ENCODE measurements around the gene SLC26A1. TPM values are rescaled to one million over a fixed set of nuclear protein-coding genes. Genes with fewer than 3 reads are reported as not detected.
A peak's percentile ranks its signal among the peaks of the same experiment; 100 is the strongest.

SLC26A1 gene
- total and polyA plus RNA-seq, 8 donors, result 0.28 to 1.7 (median 0.66) TPM

- WGBS, 2 donors, result 66 to 78% methylated on average over 35 to 36 of the region's 36 CpGs
- FAIRE-seq (no peak), ATAC-seq (no peak), DNase-seq (no peak)
- Histone ChIP-seq H3K4me1 (no peaks in the 10 kb centered on the region), H3K27me3 (no peaks in the 10 kb centered on the region), H3K4me3 (no peak overlapping the region), H3K36me3 (peaks cover 0 to 9% (median 6%) of the 10 kb centered on the region in 3 donors), H3K9me3 (no peaks in the 10 kb centered on the region), H3K27ac (no peak overlapping the region)
- intact Hi-C loops (cut with DNase I), result no loop called here
- TF ChIP-seq CTCF (IDR thresholded peaks at IDR 0.05), result no peak
Measured at GRCh38 chr4:1028574-1029220, 35.5 kb upstream of the SLC26A1 start.

DNA sequence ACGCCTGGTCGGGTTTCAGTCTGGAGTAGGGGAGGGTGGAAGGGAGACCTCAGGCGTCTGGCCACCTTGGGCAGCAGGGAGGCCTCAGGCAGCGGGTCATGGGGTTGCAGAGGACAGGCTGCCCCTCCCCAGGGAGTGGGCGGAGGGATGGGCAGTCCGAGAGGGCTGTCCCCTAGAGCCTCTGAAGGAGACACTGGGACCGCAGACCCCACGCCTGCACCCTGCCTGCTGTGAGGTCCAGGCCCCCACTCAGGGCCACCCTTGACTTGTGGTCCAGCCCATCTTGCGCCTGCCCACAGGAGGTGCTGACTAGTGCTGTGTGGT, 34.7 kb upstream of the SLC26A1 start:
- ATAC-seq, result peak in 1 of 4 donors; percentile 6
- H3K36me3 ChIP-seq, result peaks cover 0 to 9% (median 6%) of the 10 kb centered on the region in 3 donors
- H3K4me1 ChIP-seq, result no peaks in the 10 kb centered on the region
- intact Hi-C loops (cut with DNase I), result no loop called here
- no peaks in the 10 kb centered on the region for H3K27me3 ChIP-seq
- FAIRE-seq, result no peak
- no peak for TF ChIP-seq CTCF (IDR thresholded peaks at IDR 0.05)
- 39 to 46% methylated on average over 8 to 9 of the region's 9 CpGs for WGBS, 2 donors
- no peak overlapping the region for H3K27ac ChIP-seq
- no peak overlapping the region for H3K4me3 ChIP-seq
- H3K9me3 ChIP-seq, result no peaks in the 10 kb centered on the region
- DNase-seq, result no peak

GRCh38 chr4:1027219-1027914, 34.2 kb upstream of the SLC26A1 start:
- 53 to 56% methylated on average over 25 to 26 of the region's 26 CpGs for WGBS, 2 donors
- Histone ChIP-seq H3K9me3 (no peaks in the 10 kb centered on the region), H3K27ac (no peak overlapping the region), H3K36me3 (peaks cover 0 to 9% (median 6%) of the 10 kb centered on the region in 3 donors), H3K4me1 (no peaks in the 10 kb centered on the region), H3K27me3 (no peaks in the 10 kb centered on the region), H3K4me3 (no peak overlapping the region)
- intact Hi-C loops (cut with DNase I), result no loop called here
- peak in 1 of 4 donors; percentile 1 for ATAC-seq
- no peak for DNase-seq
- no peak for TF ChIP-seq CTCF (IDR thresholded peaks at IDR 0.05)
- FAIRE-seq, result no peak

DNA sequence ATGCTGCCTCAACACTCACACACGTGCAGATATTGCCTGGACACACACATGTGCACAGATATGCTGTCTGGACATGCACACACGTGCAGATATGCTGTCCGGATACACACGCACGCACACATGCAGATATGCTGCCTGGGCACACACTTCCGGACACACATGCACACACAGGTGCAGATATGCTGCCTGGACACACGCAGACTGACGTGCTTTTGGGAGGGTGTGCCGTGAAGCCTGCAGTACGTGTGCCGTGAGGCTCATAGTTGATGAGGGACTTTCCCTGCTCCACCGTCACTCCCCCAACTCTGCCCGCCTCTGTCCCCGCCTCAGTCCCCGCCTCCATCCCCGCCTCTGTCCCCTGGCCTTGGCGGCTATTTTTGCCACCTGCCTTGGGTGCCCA, 32.9 kb upstream of the SLC26A1 start:
- Histone ChIP-seq H3K36me3 (peaks cover 0 to 9% (median 6%) of the 10 kb centered on the region in 3 donors), H3K27me3 (no peaks in the 10 kb centered on the region), H3K27ac (no peak overlapping the region), H3K4me1 (no peaks in the 10 kb centered on the region), H3K4me3 (no peak overlapping the region), H3K9me3 (no peaks in the 10 kb centered on the region)
- DNase-seq (peak in 5 of 6 donors; percentile 74 to 82 (median 79)), FAIRE-seq (no peak), ATAC-seq (peak; percentile 72 to 87 (median 81))
- 23 to 27% methylated on average over 17 of the region's 17 CpGs for WGBS, 2 donors
- no peak for TF ChIP-seq CTCF (IDR thresholded peaks at IDR 0.05)
- intact Hi-C loops (cut with DNase I), result no loop called here
